NT2/D1 (cell line): ENCODE results near the gene YTHDC1.

Experiments
- YY1 ChIP-seq: IDR thresholded peaks from 2 replicates; pipeline ENCODE4 v1.6.1; 2011; ENCODE audit not compliant: insufficient read length, insufficient read depth
- ZNF274 ChIP-seq: IDR thresholded peaks from 2 replicates; pipeline ENCODE4 v1.6.1; 2011; ENCODE audit warnings: mild to moderate bottlenecking, low read depth, low read length

GRCh38 chr4:68388347-68388865, 38.5 kb upstream of the YTHDC1 start:
- TF ChIP-seq ZNF274, result no peak
- TF ChIP-seq YY1, result no peak
